HG03565 (cell line): ENCODE data around the gene LAS1L.
"Not testable (repeated sequence)": the region's sequence is repeated elsewhere in the genome, so short reads cannot be mapped to it uniquely, and the experiment has no call there.

Experiments used
- ATAC-seq: cut with Tn5 transposase; IDR thresholded peaks from one replicate; pipeline ENCODE4 v1.9.1; 2021; ENCODE audit warnings: mild to moderate bottlenecking, moderate library complexity; ENCODE audit not compliant: unreplicated experiment

The LAS1L gene

DNA sequence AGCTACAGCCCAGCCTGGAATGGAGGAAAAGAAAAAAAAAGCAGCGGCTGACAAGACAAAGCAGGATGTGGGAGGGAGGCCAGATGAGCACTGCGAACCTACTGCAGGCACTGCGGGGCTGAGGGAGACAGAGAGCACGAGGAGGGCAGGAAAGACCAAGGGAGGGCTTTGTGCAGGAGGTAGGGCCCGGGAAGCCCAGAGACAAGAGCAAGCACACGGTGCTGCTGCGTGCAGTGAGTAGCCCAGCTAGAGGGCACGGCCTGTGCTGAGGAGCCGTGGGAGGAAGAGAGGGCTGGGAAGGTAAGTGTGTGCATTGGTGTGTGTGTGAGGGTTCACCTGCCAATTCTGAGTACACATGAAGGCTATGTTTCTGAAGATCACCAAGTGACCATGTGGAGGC is 15.6 kb downstream of the LAS1L start:
- ATAC-seq: not testable (repeated sequence)

DNA sequence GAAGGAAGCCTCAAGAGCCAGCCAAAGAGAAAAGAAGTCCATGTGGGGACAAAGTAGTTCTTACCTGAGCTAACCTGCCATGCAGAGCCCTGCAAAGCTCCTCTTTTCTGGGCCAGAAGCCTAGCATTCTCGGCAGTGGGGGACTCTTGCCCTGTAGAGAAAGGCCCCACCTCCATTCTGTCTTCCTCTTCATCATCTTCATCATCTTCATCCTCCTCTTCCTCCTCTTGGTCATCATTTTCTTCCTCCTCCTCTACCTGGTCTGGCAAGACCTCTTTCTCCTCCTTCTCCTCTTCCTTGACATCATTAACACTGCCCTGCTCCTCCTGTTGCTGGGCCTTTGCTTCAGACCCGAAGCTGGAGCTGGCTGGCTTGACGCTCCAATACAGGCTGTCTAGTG is 16.7 kb downstream of the LAS1L start:
- ATAC-seq: no peak

DNA sequence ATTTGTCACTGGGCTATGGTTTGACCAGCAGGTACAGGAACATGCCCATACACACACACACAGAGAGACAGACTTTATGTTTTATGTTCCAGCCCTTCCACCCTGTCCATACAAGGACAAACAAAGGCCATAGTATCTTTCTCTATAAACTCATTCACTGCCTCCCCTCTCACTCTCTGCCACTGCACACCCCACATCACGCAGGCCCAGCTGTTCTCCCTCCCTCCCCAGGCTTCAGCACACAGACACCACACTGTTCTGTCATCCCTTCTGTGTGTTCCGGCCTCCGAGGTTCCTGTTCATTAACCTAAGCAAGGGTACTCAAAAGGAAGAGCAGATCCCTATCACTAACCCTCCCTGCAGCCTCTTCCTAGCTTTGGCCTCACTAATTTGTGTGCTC is 17.8 kb downstream of the LAS1L start:
- no peak for ATAC-seq

DNA sequence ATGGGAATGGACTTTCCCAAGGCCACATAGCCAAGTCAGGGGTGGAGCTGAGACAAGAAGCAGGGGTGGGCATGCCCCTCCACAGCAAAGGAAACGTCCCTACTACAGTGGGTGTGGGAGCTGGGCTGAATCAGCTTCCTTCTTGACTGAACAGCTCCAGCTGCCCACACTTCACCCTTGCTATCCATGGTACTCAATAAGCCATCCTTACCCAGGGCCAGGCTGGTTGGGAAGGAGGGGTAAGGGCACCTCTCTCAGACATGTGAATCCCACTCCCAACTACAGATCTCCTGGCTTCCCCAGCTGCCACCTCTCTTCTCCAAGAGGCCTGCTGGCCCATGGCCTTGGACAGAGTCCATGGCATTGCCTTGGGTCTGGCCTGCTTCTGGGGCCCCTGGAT is 21.0 kb downstream of the LAS1L start:
- no peak for ATAC-seq

DNA sequence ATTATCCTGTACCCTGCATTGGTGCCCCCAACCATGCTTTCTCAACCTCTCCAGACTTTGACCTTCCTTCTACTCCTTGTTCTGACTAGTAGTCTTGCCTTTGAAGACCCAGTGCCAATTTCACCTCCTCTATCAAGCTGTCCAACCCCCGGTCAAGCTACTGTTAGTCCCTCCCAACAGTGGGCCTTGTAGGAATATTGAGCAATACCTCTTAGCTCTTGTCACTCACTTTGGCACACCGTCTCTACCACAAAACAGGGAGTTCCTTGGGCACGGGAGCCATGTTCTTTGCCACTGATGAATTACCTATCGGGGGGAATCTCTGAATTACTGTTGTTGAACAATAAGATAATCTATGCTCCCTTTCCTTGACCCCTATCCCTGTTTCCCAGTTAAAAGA is 25.2 kb downstream of the LAS1L start:
- ATAC-seq: no peak

DNA sequence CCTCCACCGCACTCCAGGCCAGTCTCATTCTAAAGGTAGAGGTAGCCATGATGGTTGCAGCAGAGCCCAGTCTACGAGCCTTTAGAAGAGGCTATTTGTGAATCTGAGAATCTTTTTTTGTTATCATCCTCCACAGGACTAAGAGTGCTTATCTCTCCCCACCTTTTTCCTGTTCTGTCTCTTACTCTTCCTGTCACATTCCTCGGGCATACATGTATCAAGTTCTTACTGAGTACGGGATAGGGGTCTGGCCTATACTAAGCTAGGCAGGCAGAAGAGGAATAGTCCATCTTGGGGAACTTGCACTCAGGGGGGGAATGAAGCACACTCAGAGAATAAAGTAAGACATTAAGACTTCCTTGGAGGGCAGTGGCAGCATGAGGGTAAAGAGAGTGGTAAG is 25.7 kb downstream of the LAS1L start:
- ATAC-seq: no peak

DNA sequence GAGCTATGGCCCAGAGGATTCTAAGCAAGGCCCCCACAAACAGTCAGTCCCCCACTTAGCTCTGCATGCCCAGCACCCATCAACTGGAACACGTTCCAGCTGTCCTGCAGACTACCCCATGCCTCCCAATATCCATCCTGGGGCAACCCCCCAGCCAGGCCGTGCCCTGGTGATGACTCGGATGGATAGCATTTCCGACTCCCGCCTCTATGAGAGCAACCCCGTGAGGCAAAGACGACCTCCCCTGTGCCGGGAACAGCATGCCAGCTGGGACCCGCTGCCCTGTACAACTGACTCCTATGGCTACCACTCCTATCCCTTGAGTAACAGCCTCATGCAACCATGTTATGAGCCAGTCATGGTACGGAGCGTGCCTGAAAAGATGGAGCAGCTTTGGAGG is 32.0 kb downstream of the LAS1L start:
- no peak for ATAC-seq

DNA sequence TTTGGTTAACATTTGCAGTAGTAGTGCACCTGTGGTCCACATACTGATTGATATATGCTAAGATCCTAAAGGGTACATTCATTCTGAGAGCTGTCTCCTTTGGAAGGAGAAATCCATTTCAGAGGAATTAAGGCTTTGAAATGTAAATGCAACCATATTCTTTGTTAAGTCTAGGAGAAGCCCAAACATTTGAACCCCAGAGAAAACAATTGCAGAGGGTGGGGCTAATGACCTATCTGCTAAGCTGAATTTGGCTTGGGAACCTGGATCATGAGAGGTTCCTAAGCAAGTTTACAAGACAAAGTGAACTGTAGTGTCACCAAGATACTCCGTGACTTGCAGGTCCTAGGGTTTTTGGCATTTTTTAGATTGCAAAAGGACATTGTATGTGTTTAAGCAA is 41.2 kb downstream of the LAS1L start:
- no peak for ATAC-seq

DNA sequence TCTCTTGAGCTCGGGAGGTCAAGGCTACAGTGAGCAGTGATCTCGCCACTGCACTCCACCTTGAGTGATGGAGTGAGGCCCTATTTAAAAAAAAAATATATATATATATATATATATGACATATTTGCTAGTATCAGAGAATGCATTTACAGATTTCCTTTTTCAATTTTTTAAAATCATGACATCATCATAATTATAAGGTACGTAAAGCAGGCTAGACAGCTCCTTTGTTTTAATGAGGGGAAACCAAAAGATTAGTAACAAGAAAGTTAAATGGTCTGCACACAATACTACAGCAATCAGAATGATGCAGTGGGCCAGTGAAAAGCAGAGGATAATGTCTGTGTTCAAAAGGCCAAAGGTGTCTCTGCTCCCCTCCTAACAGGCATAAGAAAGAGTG is 43.0 kb downstream of the LAS1L start:
- ATAC-seq: no peak

DNA sequence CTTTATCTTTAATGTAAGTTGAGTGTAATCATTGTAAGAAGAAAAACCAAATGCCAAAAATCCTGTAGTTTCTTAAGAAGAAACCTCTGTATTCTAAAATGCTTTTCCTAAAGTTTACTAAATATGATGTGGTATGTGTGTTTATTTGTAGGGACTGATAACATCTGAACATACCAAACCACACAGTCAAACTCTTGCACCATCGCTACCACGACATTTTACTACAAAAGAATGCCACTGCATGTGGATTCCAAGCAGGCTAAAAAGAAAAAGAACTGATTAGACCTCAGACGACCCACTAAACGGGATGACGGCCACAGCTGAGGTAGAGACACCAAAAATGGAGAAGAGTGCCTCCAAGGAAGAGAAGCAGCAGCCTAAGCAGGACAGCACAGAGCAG is 46.1 kb downstream of the LAS1L start:
- no peak for ATAC-seq

DNA sequence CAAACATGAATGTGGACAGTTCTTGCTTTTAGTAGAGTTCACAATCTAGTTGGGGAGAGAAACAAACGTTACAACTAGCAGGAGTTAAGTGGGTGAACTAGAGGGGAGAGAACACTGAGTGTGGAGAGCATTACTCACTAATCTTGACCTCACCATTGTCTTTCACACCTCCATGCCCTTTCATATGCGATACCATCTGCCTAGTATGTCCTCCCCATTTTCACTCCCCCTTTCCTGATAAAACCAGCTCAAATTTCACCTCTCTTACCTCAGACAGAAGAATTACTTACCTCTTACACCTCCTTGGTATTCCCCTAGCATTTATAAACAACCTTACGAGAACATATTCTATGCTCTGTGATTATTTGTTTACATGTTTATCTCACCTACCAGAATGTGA is 53.6 kb downstream of the LAS1L start:
- ATAC-seq: no peak

DNA sequence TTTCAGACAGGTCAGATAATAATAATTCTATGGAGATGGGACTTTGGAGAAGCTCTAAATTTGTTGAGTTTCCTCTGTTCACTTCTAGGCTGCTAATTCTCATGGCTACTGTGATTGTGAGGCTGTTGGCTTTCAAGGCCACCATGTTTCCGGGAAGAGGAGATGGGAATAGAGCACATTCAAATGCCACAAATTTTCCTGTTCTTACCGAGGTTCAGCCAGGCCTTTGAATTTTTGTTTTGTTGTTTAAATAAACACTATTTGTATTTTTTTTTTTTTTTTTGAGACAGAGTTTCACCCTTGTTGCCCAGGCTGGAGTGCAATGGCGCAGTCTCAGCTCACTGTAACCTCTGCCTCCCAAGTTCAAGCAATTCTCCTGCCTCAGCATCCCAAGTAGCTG is 55.5 kb downstream of the LAS1L start:
- not testable (repeated sequence) for ATAC-seq

DNA sequence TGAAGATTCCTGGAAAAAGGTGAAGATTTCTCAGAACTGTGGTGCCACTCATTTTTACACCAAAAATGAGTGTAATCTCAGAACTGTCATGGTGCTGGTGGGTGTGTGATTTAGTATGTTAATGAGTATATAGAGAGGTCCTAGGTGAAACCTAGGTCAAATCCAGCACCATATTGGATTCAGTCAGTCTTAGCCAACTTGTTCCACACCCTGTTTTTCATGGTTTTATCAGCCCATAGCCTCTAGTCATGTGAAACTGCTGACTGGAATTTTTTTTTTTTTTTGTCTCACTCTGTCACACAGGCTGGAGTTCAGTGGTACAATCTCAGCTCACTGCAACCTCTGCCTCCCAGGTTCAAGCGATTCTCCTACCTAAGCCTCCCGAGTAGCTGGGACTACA is 58.0 kb downstream of the LAS1L start:
- ATAC-seq: no peak

DNA sequence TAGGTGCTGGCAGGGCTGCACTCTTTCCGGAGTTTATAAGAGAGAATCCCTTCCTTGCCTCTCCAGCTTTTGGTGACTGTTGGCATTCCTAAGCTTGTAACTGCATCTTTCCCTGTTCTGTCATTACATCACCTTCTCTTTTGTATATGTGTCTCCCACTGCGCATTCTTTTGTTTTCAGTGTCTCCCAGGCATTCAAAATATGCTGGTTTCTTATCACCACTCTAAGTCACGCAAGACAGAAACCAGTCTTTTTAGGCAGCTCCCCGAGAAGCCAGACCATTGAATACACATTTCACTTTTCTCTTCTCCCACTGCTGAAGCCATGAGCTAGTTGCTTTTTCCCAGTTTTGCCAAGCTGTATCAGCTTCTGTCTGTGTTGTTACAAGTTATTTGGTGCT is 71.0 kb downstream of the LAS1L start:
- ATAC-seq: no peak
